ENCODE measurements around the gene TTC9. TPM values are rescaled to one million over a fixed set of nuclear protein-coding genes. Genes with fewer than 3 reads are reported as not detected.

TTC9 gene
- total and polyA plus RNA-seq, 10 of the 15 experiments (the other 5 are each of a cell fraction or from before 2014, with no cell fraction given), result 0.87 to 15.8 (median 7.8) TPM

GRCh38 chr14:70619708-70620107 lies 22.0 kb upstream of the TTC9 start:
- ATAC-seq (no peak), DNase-seq (ENCODE audit: low read depth, low spot score) (no peak), FAIRE-seq (no peak)
- H2AFZ ChIP-seq (ENCODE audit: control insufficient read depth, low read depth, low read length), result no peak overlapping the region
- POLR2A ChIA-PET, result interaction anchor here (0.7 kb wide), 1 partner anchor 148 kb away, joined by 3 read pairs; no protein-coding TSS in a partner anchor
- BruUV-seq (replicated peaks), result no TSS peak
- no peak overlapping the region for H3K9ac ChIP-seq (ENCODE audit: control insufficient read depth, insufficient read depth, low read length)
- H3K36me3 ChIP-seq (ENCODE audit: control insufficient read depth in 2 of 2, insufficient read depth in 2 of 2, low read length in 1 of 2), result peaks cover 0 to 2% of the 10 kb centered on the region in 2 experiments; a peak in 1 of 4 replicates
- RAD21 ChIA-PET (ENCODE audit: unreplicated experiment), result interaction anchor here (0.7 to 1.7 kb wide), 2 partner anchors 94 to 96 kb away, joined by 3 to 7 read pairs; no protein-coding TSS in a partner anchor
- intact Hi-C loops (cut with micrococcal nuclease; ENCODE audit: unreplicated experiment), result loop anchor here (10.0 kb wide), 1 partner anchor 355 kb away; no protein-coding TSS in a partner anchor
- SMC1A ChIA-PET (ENCODE audit: uncharacterized antibody, unreplicated experiment), result interaction anchor here (1.9 to 8.2 kb wide), 4 partner anchors 9 to 198 kb away, joined by 5 to 135 read pairs (median 12); no protein-coding TSS in a partner anchor
- no peaks in the 10 kb centered on the region for H3K27me3 ChIP-seq (replicated peaks in 1 of 2; ENCODE audit: control insufficient read depth in 2 of 2, insufficient read depth in 2 of 2, low read length in 1 of 2)
- in situ Hi-C loops (cut with MboI), result loop anchor here (5.0 kb wide), 2 partner anchors 93 to 198 kb away; no protein-coding TSS in a partner anchor
- CTCF ChIA-PET, result interaction anchor here (0.6 to 7.7 kb wide), 6 partner anchors 87 to 488 kb away, joined by 3 to 138 read pairs (median 4); no protein-coding TSS in a partner anchor
- no peaks in the 10 kb centered on the region for H3K79me2 ChIP-seq (ENCODE audit: control insufficient read depth, insufficient read depth, low read length)
- no peak overlapping the region for H3K27ac ChIP-seq (ENCODE audit: control insufficient read depth, insufficient read depth)
- H3K4me3 ChIP-seq, result no peak overlapping the region
- H3K4me2 ChIP-seq (ENCODE audit: control insufficient read depth, insufficient read depth), result no peak overlapping the region
- no peaks in the 10 kb centered on the region for H3K9me3 ChIP-seq (replicated peaks; ENCODE audit: control insufficient read depth, insufficient read depth, low read length)
- TF ChIP-seq LARP7 (IDR thresholded peaks at IDR 0.05) (no peak), NFIC (IDR thresholded peaks at IDR 0.05; ENCODE audit: low read depth, low read length) (no peak), MYB (IDR thresholded peaks at IDR 0.05; ENCODE audit: borderline replicate concordance, low read depth, low read length) (no peak), NFYB (IDR thresholded peaks at IDR 0.05; ENCODE audit: insufficient read depth, low read depth, low read length) (no peak), ZNF24 (IDR thresholded peaks at IDR 0.05) (no peak), PKNOX1 (IDR thresholded peaks at IDR 0.05) (no peak), KAT2A (conservative IDR thresholded peaks at IDR 0.05; ENCODE audit: control insufficient read depth, low read depth, low read length) (no peak), TBL1XR1 (IDR thresholded peaks at IDR 0.05; ENCODE audit: low read depth, low read length) (no peak), NRF1 (conservative IDR thresholded peaks at IDR 0.05; ENCODE audit: low read depth, low read length) (no peak), KLF5 (IDR thresholded peaks at IDR 0.05; ENCODE audit: partially characterized antibody) (no peak), PRDM15 (CRISPR knock-in tag; IDR thresholded peaks at IDR 0.05) (no peak), NFYA (IDR thresholded peaks at IDR 0.05; ENCODE audit: borderline replicate concordance, low read depth, low read length) (no peak), NR2F1 (conservative IDR thresholded peaks at IDR 0.05) (no peak), ZSCAN29 (IDR thresholded peaks at IDR 0.05) (no peak)
- TF ChIP-seq, protein P1, sequence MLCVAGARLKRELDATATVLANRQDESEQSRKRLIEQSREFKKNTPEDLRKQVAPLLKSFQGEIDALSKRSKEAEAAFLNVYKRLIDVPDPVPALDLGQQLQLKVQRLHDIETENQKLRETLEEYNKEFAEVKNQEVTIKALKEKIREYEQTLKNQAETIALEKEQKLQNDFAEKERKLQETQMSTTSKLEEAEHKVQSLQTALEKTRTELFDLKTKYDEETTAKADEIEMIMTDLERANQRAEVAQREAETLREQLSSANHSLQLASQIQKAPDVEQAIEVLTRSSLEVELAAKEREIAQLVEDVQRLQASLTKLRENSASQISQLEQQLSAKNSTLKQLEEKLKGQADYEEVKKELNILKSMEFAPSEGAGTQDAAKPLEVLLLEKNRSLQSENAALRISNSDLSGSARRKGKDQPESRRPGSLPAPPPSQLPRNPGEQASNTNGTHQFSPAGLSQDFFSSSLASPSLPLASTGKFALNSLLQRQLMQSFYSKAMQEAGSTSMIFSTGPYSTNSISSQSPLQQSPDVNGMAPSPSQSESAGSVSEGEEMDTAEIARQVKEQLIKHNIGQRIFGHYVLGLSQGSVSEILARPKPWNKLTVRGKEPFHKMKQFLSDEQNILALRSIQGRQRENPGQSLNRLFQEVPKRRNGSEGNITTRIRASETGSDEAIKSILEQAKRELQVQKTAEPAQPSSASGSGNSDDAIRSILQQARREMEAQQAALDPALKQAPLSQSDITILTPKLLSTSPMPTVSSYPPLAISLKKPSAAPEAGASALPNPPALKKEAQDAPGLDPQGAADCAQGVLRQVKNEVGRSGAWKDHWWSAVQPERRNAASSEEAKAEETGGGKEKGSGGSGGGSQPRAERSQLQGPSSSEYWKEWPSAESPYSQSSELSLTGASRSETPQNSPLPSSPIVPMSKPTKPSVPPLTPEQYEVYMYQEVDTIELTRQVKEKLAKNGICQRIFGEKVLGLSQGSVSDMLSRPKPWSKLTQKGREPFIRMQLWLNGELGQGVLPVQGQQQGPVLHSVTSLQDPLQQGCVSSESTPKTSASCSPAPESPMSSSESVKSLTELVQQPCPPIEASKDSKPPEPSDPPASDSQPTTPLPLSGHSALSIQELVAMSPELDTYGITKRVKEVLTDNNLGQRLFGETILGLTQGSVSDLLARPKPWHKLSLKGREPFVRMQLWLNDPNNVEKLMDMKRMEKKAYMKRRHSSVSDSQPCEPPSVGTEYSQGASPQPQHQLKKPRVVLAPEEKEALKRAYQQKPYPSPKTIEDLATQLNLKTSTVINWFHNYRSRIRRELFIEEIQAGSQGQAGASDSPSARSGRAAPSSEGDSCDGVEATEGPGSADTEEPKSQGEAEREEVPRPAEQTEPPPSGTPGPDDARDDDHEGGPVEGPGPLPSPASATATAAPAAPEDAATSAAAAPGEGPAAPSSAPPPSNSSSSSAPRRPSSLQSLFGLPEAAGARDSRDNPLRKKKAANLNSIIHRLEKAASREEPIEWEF (IDR thresholded peaks at IDR 0.05; ENCODE audit: insufficient replicate concordance, low read depth, low read length), result no peak
- no peaks in the 10 kb centered on the region for H3K4me1 ChIP-seq (ENCODE audit: control insufficient read depth, insufficient read depth, low read length)
- H4K20me1 ChIP-seq (ENCODE audit: control insufficient read depth, insufficient read depth), result no peaks in the 10 kb centered on the region

All from GM12878 (cell line).